ENCODE data around the gene ZC3H13.

DNA sequence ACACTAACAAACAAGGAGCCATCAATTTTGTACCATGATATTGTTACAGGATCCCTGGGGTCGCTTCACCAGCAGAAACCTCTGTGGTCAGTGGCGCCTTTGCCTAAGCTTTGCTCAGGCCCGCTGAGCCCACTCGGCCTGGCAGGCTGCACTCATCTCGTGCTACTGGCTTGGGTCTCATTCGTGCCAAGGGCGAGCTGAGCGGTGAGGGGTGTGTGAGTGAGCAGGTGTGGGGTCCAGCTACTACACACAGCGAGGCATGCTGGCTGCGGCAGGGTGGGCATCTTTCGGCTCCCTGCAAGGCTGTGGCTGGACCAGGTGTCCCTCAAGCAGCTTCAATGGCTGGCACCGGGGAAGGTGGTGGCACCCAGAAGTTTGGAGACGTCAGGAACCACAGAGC is 33.2 kb upstream of the ZC3H13 start:
- TF ChIP-seq, protein P1, sequence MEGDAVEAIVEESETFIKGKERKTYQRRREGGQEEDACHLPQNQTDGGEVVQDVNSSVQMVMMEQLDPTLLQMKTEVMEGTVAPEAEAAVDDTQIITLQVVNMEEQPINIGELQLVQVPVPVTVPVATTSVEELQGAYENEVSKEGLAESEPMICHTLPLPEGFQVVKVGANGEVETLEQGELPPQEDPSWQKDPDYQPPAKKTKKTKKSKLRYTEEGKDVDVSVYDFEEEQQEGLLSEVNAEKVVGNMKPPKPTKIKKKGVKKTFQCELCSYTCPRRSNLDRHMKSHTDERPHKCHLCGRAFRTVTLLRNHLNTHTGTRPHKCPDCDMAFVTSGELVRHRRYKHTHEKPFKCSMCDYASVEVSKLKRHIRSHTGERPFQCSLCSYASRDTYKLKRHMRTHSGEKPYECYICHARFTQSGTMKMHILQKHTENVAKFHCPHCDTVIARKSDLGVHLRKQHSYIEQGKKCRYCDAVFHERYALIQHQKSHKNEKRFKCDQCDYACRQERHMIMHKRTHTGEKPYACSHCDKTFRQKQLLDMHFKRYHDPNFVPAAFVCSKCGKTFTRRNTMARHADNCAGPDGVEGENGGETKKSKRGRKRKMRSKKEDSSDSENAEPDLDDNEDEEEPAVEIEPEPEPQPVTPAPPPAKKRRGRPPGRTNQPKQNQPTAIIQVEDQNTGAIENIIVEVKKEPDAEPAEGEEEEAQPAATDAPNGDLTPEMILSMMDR (IDR thresholded peaks at IDR 0.05): no peak
- TF ChIP-seq POLR2A (IDR thresholded peaks at IDR 0.05) (no peak), EP300 (IDR thresholded peaks at IDR 0.05) (no peak)
